Adrenal gland (tissue), 5 donors: ENCODE data around the gene SOX3.

Experiments used
- CTCF ChIP-seq, 6 experiments: fragments of 450-650 bp in 4 of 6; fragments of 200-600 bp in 2 of 6; sonication (generic) in 1 of 6; IDR thresholded peaks; 1 replicate in 5 of 6; 2 replicates in 1 of 6; pipeline versions ENCODE4 v1.5.1 to v1.8.0; 2016 to 2021; ENCODE audit warnings: antibody characterized with exemption in 6 of 6, mild to moderate bottlenecking in 2 of 6, moderate library complexity in 1 of 6
- POLR2A ChIP-seq, 2 donors: fragments of 450-650 bp; IDR thresholded peaks; one replicate each; pipeline ENCODE4 v1.6.1; 2017; ENCODE audit warnings: antibody characterized with exemption in 2 of 2, mild to moderate bottlenecking in 2 of 2, moderate library complexity in 1 of 2
- donor health status: DM: no; HTN: no; CAD: no.

GRCh38 chrX:140507223-140507981 lies 2.5 kb upstream of the SOX3 start:
- TF ChIP-seq CTCF (IDR thresholded peaks at IDR 0.05) = no peak
- TF ChIP-seq POLR2A (IDR thresholded peaks at IDR 0.05) = no peak
